Small intestine (tissue), 7 donors: Measurements from ENCODE around the gene SLC6A13. TPM values are rescaled to one million over a fixed set of nuclear protein-coding genes. Genes with fewer than 3 reads are reported as not detected.

ENCODE experiments used
- DNase-seq, 2 donors: peaks; one replicate each; pipeline versions ENCODE4 v3.0.0 to v3.0.0-alpha.2; 2013
- FAIRE-seq: peaks from 2 replicates; lab custom pipeline; 2012; peaks lifted over from hg19 to GRCh38; lab: Jason Lieb, UNC
- H3K27ac ChIP-seq, 3 donors: one replicate each; pipeline ENCODE4 v1.5.1; 2013; ENCODE audit warnings: low read length in 2 of 3, mild to moderate bottlenecking in 2 of 3, control low read depth in 1 of 3, inconsistent platforms in 1 of 3, low read depth in 1 of 3, moderate library complexity in 1 of 3
- H3K27me3 ChIP-seq, 3 donors: one replicate each; pipeline ENCODE4 v1.6.1; 2013; ENCODE audit warnings: low read length in 3 of 3, inconsistent platforms in 1 of 3; ENCODE audit not compliant: control insufficient read depth in 3 of 3, insufficient read depth in 3 of 3
- H3K36me3 ChIP-seq, 3 donors: one replicate each; pipeline ENCODE4 v1.6.1; 2013; ENCODE audit warnings: low read length in 3 of 3, inconsistent platforms in 1 of 3, low read depth in 1 of 3, mild to moderate bottlenecking in 1 of 3, moderate library complexity in 1 of 3; ENCODE audit not compliant: control insufficient read depth in 3 of 3, insufficient read depth in 2 of 3
- H3K4me1 ChIP-seq, 3 donors: one replicate each; pipeline ENCODE4 v1.6.1; 2013; ENCODE audit warnings: low read length in 2 of 3, inconsistent platforms in 1 of 3, low read depth in 1 of 3, mild to moderate bottlenecking in 1 of 3, moderate library complexity in 1 of 3; ENCODE audit not compliant: control insufficient read depth in 3 of 3, insufficient read depth in 2 of 3
- H3K4me3 ChIP-seq, 3 donors: one replicate each; pipeline ENCODE4 v1.5.1; 2013; ENCODE audit warnings: low read length in 3 of 3, control low read depth in 1 of 3, inconsistent platforms in 1 of 3, low read depth in 1 of 3, mild to moderate bottlenecking in 1 of 3, moderate library complexity in 1 of 3
- H3K9me3 ChIP-seq, 2 donors: one replicate each; pipeline ENCODE4 v1.6.1; 2013; ENCODE audit warnings: low read depth in 1 of 2, low read length in 1 of 2; ENCODE audit not compliant: control insufficient read depth in 2 of 2, insufficient read depth in 1 of 2
- WGBS, 3 donors: extraction: QIAGEN DNeasy Blood & Tissue Kit; methylation state at CpG; one replicate each; pipeline ENCODE4 v1.1.7; 2013; 5-methylcytosine and 5-hydroxymethylcytosine counted together
- polyA plus RNA-seq, 4 donors: library from polyadenylated mRNA; stranded (reverse) in 3 of 4; unstranded in 1 of 4; fragments of 200-250 nt in 3 of 4; fragments of 120-200 nt in 1 of 4; gene quantifications; one replicate each; pipeline versions ENCODE4 v1.2.1 to v1.2.3, GENCODE V29; 2013
- donor health status: healthy with polysubstance abuse.
- donor health status: control.
- donor health status: control.
- donor health status: Bipolar disorder and iron deficiency.
- donor health status: healthy.

The SLC6A13 gene
- polyA plus RNA-seq, 4 donors: 0.24 to 18.6 (median 5.8) TPM

- 65 to 71% (median 67%) methylated on average over 14 of the region's 14 CpGs for WGBS, 3 donors
- Histone ChIP-seq H3K4me3 (no peak overlapping the region), H3K27me3 (peaks cover 0 to 6% (median 2%) of the 10 kb centered on the region in 3 donors), H3K27ac (no peak overlapping the region), H3K9me3 (peaks cover 4 to 8% of the 10 kb centered on the region in 2 donors), H3K36me3 (no peaks in the 10 kb centered on the region), H3K4me1 (no peaks in the 10 kb centered on the region)
- FAIRE-seq (no peak), DNase-seq (no peak)
Observed at GRCh38 chr12:230925-231671, 31.5 kb downstream of the SLC6A13 start.

- no peak for FAIRE-seq
Observed at GRCh38 chr12:229441-230191, 33.0 kb downstream of the SLC6A13 start.

GRCh38 chr12:228846-229200 lies 33.8 kb downstream of the SLC6A13 start:
- Histone ChIP-seq H3K36me3 (no peaks in the 10 kb centered on the region), H3K4me1 (no peaks in the 10 kb centered on the region), H3K9me3 (no peaks in the 10 kb centered on the region), H3K27ac (no peak overlapping the region), H3K4me3 (no peak overlapping the region), H3K27me3 (peaks cover 0 to 4% (median 2%) of the 10 kb centered on the region in 3 donors)
- DNase-seq (no peak), FAIRE-seq (no peak)
- 73 to 77% (median 77%) methylated on average over 3 of the region's 3 CpGs for WGBS, 3 donors

More at GRCh38 chr12:229441-230191, 33.0 kb downstream of the SLC6A13 start:
- no peaks in the 10 kb centered on the region for H3K4me1 ChIP-seq
- H3K9me3 ChIP-seq: peaks cover 0 to under 1% of the 10 kb centered on the region in 2 donors
- no peak for DNase-seq
- H3K27me3 ChIP-seq: peaks cover 0 to 6% (median 2%) of the 10 kb centered on the region in 3 donors
- H3K4me3 ChIP-seq: no peak overlapping the region
- H3K27ac ChIP-seq: no peak overlapping the region
- 66 to 73% (median 71%) methylated on average over 26 of the region's 26 CpGs for WGBS, 3 donors
- H3K36me3 ChIP-seq: no peaks in the 10 kb centered on the region

- FAIRE-seq: no peak
- no peaks in the 10 kb centered on the region for H3K4me1 ChIP-seq
- 70 to 79% (median 71%) methylated on average over 18 of the region's 18 CpGs for WGBS, 3 donors
- DNase-seq: no peak
- H3K27ac ChIP-seq: no peak overlapping the region
- no peak overlapping the region for H3K4me3 ChIP-seq
- H3K27me3 ChIP-seq: peaks cover 0 to 4% (median 2%) of the 10 kb centered on the region in 3 donors
- no peaks in the 10 kb centered on the region for H3K9me3 ChIP-seq
- H3K36me3 ChIP-seq: no peaks in the 10 kb centered on the region
Observed at GRCh38 chr12:227923-228845, 34.5 kb downstream of the SLC6A13 start.

GRCh38 chr12:227286-227915 lies 35.2 kb downstream of the SLC6A13 start:
- Histone ChIP-seq H3K9me3 (no peaks in the 10 kb centered on the region), H3K27ac (no peak overlapping the region), H3K4me3 (no peak overlapping the region), H3K36me3 (no peaks in the 10 kb centered on the region), H3K4me1 (no peaks in the 10 kb centered on the region), H3K27me3 (peaks cover 0 to 5% (median 4%) of the 10 kb centered on the region in 3 donors)
- FAIRE-seq: no peak
- WGBS, 3 donors: 82 to 89% (median 85%) methylated on average over 7 of the region's 7 CpGs
- DNase-seq: no peak

GRCh38 chr12:226401-226800 lies 36.2 kb downstream of the SLC6A13 start:
- Histone ChIP-seq H3K4me1 (no peaks in the 10 kb centered on the region), H3K4me3 (no peak overlapping the region), H3K27ac (no peak overlapping the region), H3K36me3 (no peaks in the 10 kb centered on the region), H3K9me3 (no peaks in the 10 kb centered on the region), H3K27me3 (peaks cover 0 to 5% (median 4%) of the 10 kb centered on the region in 3 donors)
- DNase-seq (no peak), FAIRE-seq (no peak)
- whole genome bisulfite sequencing, 3 donors: 84 to 88% (median 88%) methylated on average over 12 to 14 of the region's 14 CpGs

GRCh38 chr12:225012-225411 lies 37.6 kb downstream of the SLC6A13 start:
- Histone ChIP-seq H3K27me3 (peaks cover 0 to 5% (median 4%) of the 10 kb centered on the region in 3 donors), H3K4me1 (no peaks in the 10 kb centered on the region), H3K9me3 (no peaks in the 10 kb centered on the region), H3K4me3 (no peak overlapping the region), H3K27ac (no peak overlapping the region), H3K36me3 (no peaks in the 10 kb centered on the region)
- no peak for DNase-seq
- 85 to 90% (median 89%) methylated on average over 18 of the region's 18 CpGs for WGBS, 3 donors
- FAIRE-seq: no peak
